Trophoblast cell (in vitro differentiated cells and primary cell): ENCODE data around the gene RGS14.

Experiments
- DNase-seq, 2 donors: peaks; one replicate each; pipeline ENCODE4 v3.0.0-alpha.2; 2016
- H2AFZ ChIP-seq: 2 replicates; pipeline ENCODE4 v1.6.1; 2013; ENCODE audit warnings: low read length, moderate library complexity, mild to moderate bottlenecking; ENCODE audit not compliant: insufficient read depth, poor library complexity
- H2AK5ac ChIP-seq: 2 replicates; pipeline ENCODE4 v1.6.1; 2013; ENCODE audit warnings: mild to moderate bottlenecking, low read length
- H2BK120ac ChIP-seq: 2 replicates; pipeline ENCODE4 v1.6.1; 2013; ENCODE audit warnings: low read length, mild to moderate bottlenecking, moderate library complexity; ENCODE audit not compliant: insufficient read depth, poor library complexity
- H2BK12ac ChIP-seq: 2 replicates; pipeline ENCODE4 v1.6.1; 2013; ENCODE audit warnings: mild to moderate bottlenecking, low read length, moderate library complexity
- H2BK5ac ChIP-seq: 2 replicates; pipeline ENCODE4 v1.6.1; 2013; ENCODE audit warnings: low read length, low read depth, moderate library complexity, mild to moderate bottlenecking; ENCODE audit not compliant: poor library complexity
- H3K14ac ChIP-seq: 2 replicates; pipeline ENCODE4 v1.6.1; 2013; ENCODE audit warnings: mild to moderate bottlenecking, low read length
- H3K18ac ChIP-seq: 2 replicates; pipeline ENCODE4 v1.6.1; 2013; ENCODE audit warnings: mild to moderate bottlenecking, low read length
- H3K23ac ChIP-seq: 2 replicates; pipeline ENCODE4 v1.6.1; 2013; ENCODE audit warnings: low read length
- H3K27ac ChIP-seq: 2 replicates; pipeline ENCODE4 v1.5.1; 2013; ENCODE audit warnings: low read depth, mild to moderate bottlenecking, inconsistent platforms, low read length, moderate library complexity
- H3K27me3 ChIP-seq: 2 replicates; pipeline ENCODE4 v1.6.1; 2013; ENCODE audit warnings: inconsistent platforms, mild to moderate bottlenecking, low read length, moderate library complexity; ENCODE audit not compliant: insufficient read depth
- H3K36me3 ChIP-seq, 2 experiments: 1 replicate in 1 of 2; 2 replicates in 1 of 2; pipeline ENCODE4 v1.6.1; 2013; ENCODE audit warnings: low read length in 2 of 2, mild to moderate bottlenecking in 2 of 2, moderate library complexity in 1 of 2; ENCODE audit not compliant: insufficient read depth in 2 of 2, control insufficient read depth in 1 of 2
- H3K4ac ChIP-seq: 2 replicates; pipeline ENCODE4 v1.6.1; 2013; ENCODE audit warnings: low read depth, mild to moderate bottlenecking, low read length, moderate library complexity
- H3K4me1 ChIP-seq, 2 experiments: 1 replicate in 1 of 2; 2 replicates in 1 of 2; pipeline ENCODE4 v1.6.1; 2013; ENCODE audit warnings: low read length in 2 of 2, mild to moderate bottlenecking in 2 of 2, moderate library complexity in 1 of 2; ENCODE audit not compliant: insufficient read depth in 2 of 2, control insufficient read depth in 1 of 2
- H3K4me2 ChIP-seq: 2 replicates; pipeline ENCODE4 v1.6.1; 2013; ENCODE audit warnings: inconsistent platforms, mild to moderate bottlenecking, low read length, moderate library complexity
- H3K4me3 ChIP-seq: 2 replicates; pipeline ENCODE4 v1.5.1; 2013; ENCODE audit warnings: mild to moderate bottlenecking, low read depth, low read length, inconsistent platforms
- H3K79me1 ChIP-seq: one replicate; pipeline ENCODE4 v1.6.1; 2013; ENCODE audit warnings: low read length
- H3K79me2 ChIP-seq: 2 replicates; pipeline ENCODE4 v1.6.1; 2013; ENCODE audit warnings: low read length, mild to moderate bottlenecking; ENCODE audit not compliant: control insufficient read depth, insufficient read depth, poor library complexity
- H3K9ac ChIP-seq: 2 replicates; pipeline ENCODE4 v1.6.1; 2013; ENCODE audit warnings: mild to moderate bottlenecking, low read length
- H3K9me3 ChIP-seq: 2 replicates; pipeline ENCODE4 v1.6.1; 2013; ENCODE audit warnings: low read depth, mild to moderate bottlenecking, control low read depth, inconsistent platforms, low read length; ENCODE audit not compliant: insufficient read depth
- H4K12ac ChIP-seq: 2 replicates; pipeline ENCODE4 v1.6.1; 2013; ENCODE audit warnings: low read depth, mild to moderate bottlenecking, low read length, moderate library complexity
- H4K8ac ChIP-seq: 2 replicates; pipeline ENCODE4 v1.6.1; 2013; ENCODE audit warnings: low read depth, mild to moderate bottlenecking, low read length, moderate library complexity
- H4K91ac ChIP-seq: one replicate; pipeline ENCODE4 v1.6.1; 2013; ENCODE audit warnings: low read depth, mild to moderate bottlenecking, low read length, moderate library complexity
- WGBS: extraction: QIAGEN DNeasy Blood & Tissue Kit; methylation state at CpG from one replicate; pipeline ENCODE4 v1.1.7; 2013; ENCODE audit warnings: missing lambda C conversion rate; ENCODE audit not compliant: insufficient read length, insufficient coverage; ENCODE audit errors: extremely low coverage; 5-methylcytosine and 5-hydroxymethylcytosine counted together

The RGS14 gene

GRCh38 chr5:177372034-177372896, 14.5 kb downstream of the RGS14 start:
- Histone ChIP-seq H3K4me1 (peaks cover 10% of the 10 kb centered on the region in 2 experiments), H2BK12ac (no peak overlapping the region), H4K91ac (no peak overlapping the region), H3K9me3 (no peaks in the 10 kb centered on the region), H3K27ac (no peak overlapping the region), H2BK120ac (no peak overlapping the region), H3K79me1 (peaks cover 5% of the 10 kb centered on the region), H3K4ac (no peak overlapping the region), H3K14ac (no peak overlapping the region), H3K23ac (no peak overlapping the region), H3K4me3 (no peak overlapping the region), H3K4me2 (no peak overlapping the region), H2AK5ac (no peak overlapping the region), H4K8ac (no peak overlapping the region), H3K18ac (no peak overlapping the region), H3K79me2 (peaks cover 4% of the 10 kb centered on the region), H3K27me3 (no peaks in the 10 kb centered on the region), H2BK5ac (no peak overlapping the region), H3K36me3 (no peaks in the 10 kb centered on the region), H2AFZ (no peak overlapping the region), H4K12ac (no peak overlapping the region), H3K9ac (no peak overlapping the region)
- no peak for DNase-seq
- WGBS, result no CpG with 5 or more reads among the region's 12 CpGs

- Histone ChIP-seq H3K27ac (no peak overlapping the region), H3K4ac (no peak overlapping the region), H4K91ac (no peak overlapping the region), H3K79me2 (peaks cover 4% of the 10 kb centered on the region), H3K9ac (no peak overlapping the region), H3K23ac (no peak overlapping the region), H4K12ac (no peak overlapping the region), H2AFZ (no peak overlapping the region), H3K4me2 (no peak overlapping the region), H2AK5ac (no peak overlapping the region), H3K4me1 (peaks cover 6% of the 10 kb centered on the region in 2 experiments), H4K8ac (no peak overlapping the region), H3K18ac (no peak overlapping the region), H3K27me3 (no peaks in the 10 kb centered on the region), H3K79me1 (peaks cover 5% of the 10 kb centered on the region), H2BK12ac (no peak overlapping the region), H2BK120ac (no peak overlapping the region), H3K36me3 (no peaks in the 10 kb centered on the region), H3K14ac (no peak overlapping the region), H2BK5ac (no peak overlapping the region), H3K4me3 (no peak overlapping the region), H3K9me3 (no peaks in the 10 kb centered on the region)
- no peak for DNase-seq
- WGBS, result no CpG with 5 or more reads among the region's 6 CpGs
These were observed 15.2 kb downstream of the RGS14 start for GRCh38 chr5:177372910-177373309.

- Histone ChIP-seq H3K18ac (no peak overlapping the region), H3K14ac (no peak overlapping the region), H3K9me3 (no peaks in the 10 kb centered on the region), H3K23ac (no peak overlapping the region), H2BK5ac (no peak overlapping the region), H4K91ac (no peak overlapping the region), H3K27me3 (no peaks in the 10 kb centered on the region), H3K4ac (no peak overlapping the region), H4K8ac (no peak overlapping the region), H3K36me3 (no peaks in the 10 kb centered on the region), H3K9ac (no peak overlapping the region), H3K27ac (no peak overlapping the region), H2AK5ac (no peak overlapping the region), H2BK12ac (no peak overlapping the region), H3K79me2 (peaks cover 4% of the 10 kb centered on the region), H4K12ac (no peak overlapping the region), H2AFZ (no peak overlapping the region), H3K79me1 (peaks cover 5% of the 10 kb centered on the region), H3K4me2 (no peak overlapping the region), H2BK120ac (no peak overlapping the region), H3K4me1 (peaks cover 6% of the 10 kb centered on the region in 2 experiments), H3K4me3 (no peak overlapping the region)
- DNase-seq, result no peak
- WGBS, result no CpG with 5 or more reads among the region's 6 CpGs
These were observed 16.1 kb downstream of the RGS14 start for GRCh38 chr5:177373806-177374205.

GRCh38 chr5:177374211-177374610, 16.5 kb downstream of the RGS14 start:
- Histone ChIP-seq H3K27ac (no peak overlapping the region), H3K9me3 (no peaks in the 10 kb centered on the region), H3K27me3 (no peaks in the 10 kb centered on the region), H3K18ac (no peak overlapping the region), H3K23ac (no peak overlapping the region), H2BK120ac (no peak overlapping the region), H3K4me3 (no peak overlapping the region), H4K91ac (no peak overlapping the region), H4K8ac (no peak overlapping the region), H3K79me1 (peaks cover 5% of the 10 kb centered on the region), H3K4me1 (peaks cover 6% of the 10 kb centered on the region in 2 experiments), H3K79me2 (peaks cover 4% of the 10 kb centered on the region), H3K14ac (no peak overlapping the region), H2AK5ac (no peak overlapping the region), H3K9ac (no peak overlapping the region), H2AFZ (no peak overlapping the region), H3K4me2 (no peak overlapping the region), H4K12ac (no peak overlapping the region), H2BK12ac (no peak overlapping the region), H3K36me3 (no peaks in the 10 kb centered on the region), H3K4ac (no peak overlapping the region), H2BK5ac (no peak overlapping the region)
- no peak for DNase-seq
- no CpG with 5 or more reads among the region's 5 CpGs for WGBS
